HCT116 (cell line): ENCODE results near the gene CAPZB. TPM values are rescaled to one million over a fixed set of nuclear protein-coding genes. Genes with fewer than 3 reads are reported as not detected.

Experiments used
- ATAC-seq: fragments of 200-7000 bp; cut with Tn5 transposase; 2 replicates; pipeline ENCODE4 v1.9.1; 2020; ENCODE audit warnings: mild to moderate bottlenecking, moderate library complexity
- BruUV-seq: library from RNA; stranded (reverse); fragments of 400-500 nt; replicated peaks from 2 replicates; lab custom pipeline; 2021; lab: Mats Ljungman, UMichigan
- CTCF ChIA-PET: fragments of 300-600 bp; sonication (Branson Sonifier 250); formaldehyde crosslinking; loops from one replicate; lab custom pipeline; 2021; ENCODE audit warnings: antibody characterized with exemption; lab: Charles Lee
- POLR2A ChIA-PET: fragments of 300-600, 350-600 bp; sonication (Branson Sonifier 250); formaldehyde crosslinking; loops from one replicate; lab custom pipeline; 2021; ENCODE audit warnings: antibody characterized with exemption; lab: Charles Lee
- RAD21 ChIA-PET, 2 experiments: fragments of 300-600 bp; sonication (Branson Sonifier 250); formaldehyde crosslinking; loops; one replicate each; lab custom pipeline; 2023; ENCODE audit warnings: low total read pairs in 2 of 2; ENCODE audit not compliant: uncharacterized antibody in 2 of 2, unreplicated experiment in 2 of 2, low non-redundant PET in 1 of 2; lab: Charles Lee
- DNase-seq: peaks from one replicate; pipeline ENCODE4 v3.0.0-alpha.2; 2010; ENCODE audit warnings: low read depth, low spot score
- H2AFZ ChIP-seq: fragments of 200-600 bp; shearing (Covaris generic), sonication (generic); 2 replicates; pipeline ENCODE4 v1.6.1; 2017; ENCODE audit warnings: low read depth, mixed run types, mixed read lengths, antibody characterized with exemption, low read length; ENCODE audit not compliant: poor library complexity, severe bottlenecking
- H3K27ac ChIP-seq: 2 replicates; pipeline ENCODE4 v1.5.1; 2012; ENCODE audit warnings: low read depth, low read length
- H3K27me3 ChIP-seq: fragments of 200-600 bp; sonication (generic); 2 replicates; pipeline ENCODE4 v1.6.1; 2016; ENCODE audit warnings: mixed run types, low read length, mixed read lengths; ENCODE audit not compliant: insufficient read depth
- H3K36me3 ChIP-seq, 2 experiments: fragments of 200-500 bp in 1 of 2; fragments of 200-600 bp in 1 of 2; sonication (Bioruptor generic) in 1 of 2; sonication (generic) in 1 of 2; 2 replicates each; pipeline versions ENCODE4 v1.5.1 to v1.6.1; 2014 to 2016; ENCODE audit warnings: low read length in 2 of 2, inconsistent platforms in 1 of 2, mixed read lengths in 1 of 2, mixed run types in 1 of 2; ENCODE audit not compliant: insufficient read depth in 2 of 2, control insufficient read depth in 1 of 2
- H3K4me1 ChIP-seq, 2 experiments: fragments of 200-600 bp in 1 of 2; sonication (generic) in 1 of 2; 2 replicates each; pipeline versions ENCODE4 v1.5.1 to v1.6.1; 2012 to 2017; ENCODE audit warnings: low read length in 2 of 2, inconsistent platforms in 1 of 2, mild to moderate bottlenecking in 1 of 2, mixed read lengths in 1 of 2, mixed run types in 1 of 2, moderate library complexity in 1 of 2; ENCODE audit not compliant: insufficient read depth in 2 of 2, control insufficient read depth in 1 of 2
- H3K4me2 ChIP-seq: fragments of 200-600 bp; sonication (generic); 2 replicates; pipeline ENCODE4 v1.6.1; 2017; ENCODE audit warnings: mixed run types, low read length, mixed read lengths
- H3K4me3 ChIP-seq, 2 experiments: fragments of 200-600 bp in 1 of 2; sonication (generic) in 1 of 2; replicated peaks in 1 of 2; 2 replicates each; pipeline ENCODE4 v1.5.1; 2011 to 2016; ENCODE audit warnings: low read length in 2 of 2, control low read depth in 1 of 2, low read depth in 1 of 2, mild to moderate bottlenecking in 1 of 2, mixed read lengths in 1 of 2, mixed run types in 1 of 2
- H3K79me2 ChIP-seq: fragments of 200-600 bp; sonication (generic); 2 replicates; pipeline ENCODE4 v1.6.1; 2017; ENCODE audit warnings: mild to moderate bottlenecking, mixed run types, low read length, moderate library complexity, mixed read lengths; ENCODE audit not compliant: insufficient read depth
- H3K9ac ChIP-seq: fragments of 200-600 bp; sonication (generic); 2 replicates; pipeline ENCODE4 v1.6.1; 2016; ENCODE audit warnings: low read length, mixed read lengths
- H3K9me2 ChIP-seq: fragments of 200-600 bp; sonication (generic), shearing (Covaris generic); 2 replicates; pipeline ENCODE4 v1.6.1; 2017; ENCODE audit warnings: mixed run types, mild to moderate bottlenecking, moderate library complexity; ENCODE audit not compliant: insufficient read depth
- H3K9me3 ChIP-seq, 2 experiments: fragments of 200-500 bp in 1 of 2; fragments of 200-600 bp in 1 of 2; sonication (Bioruptor generic) in 1 of 2; sonication (generic) in 1 of 2; 2 replicates each; pipeline ENCODE4 v1.6.1; 2014 to 2017; ENCODE audit warnings: low read length in 2 of 2, mixed read lengths in 2 of 2, inconsistent platforms in 1 of 2, low read depth in 1 of 2, mild to moderate bottlenecking in 1 of 2, mixed run types in 1 of 2, moderate library complexity in 1 of 2; ENCODE audit not compliant: control insufficient read depth in 1 of 2, insufficient read depth in 1 of 2
- H4K20me1 ChIP-seq: fragments of 200-600 bp; sonication (generic), shearing (Covaris generic); 2 replicates; pipeline ENCODE4 v1.6.1; 2017; ENCODE audit warnings: mixed run types, mild to moderate bottlenecking, moderate library complexity; ENCODE audit not compliant: insufficient read depth
- CBX3 ChIP-seq: IDR thresholded peaks from 2 replicates; pipeline ENCODE4 v1.6.1; 2012; ENCODE audit warnings: low read depth
- CEBPB ChIP-seq: IDR thresholded peaks from 2 replicates; pipeline ENCODE4 v1.6.1; 2012; ENCODE audit warnings: low read depth
- EGR1 ChIP-seq: IDR thresholded peaks from 2 replicates; pipeline ENCODE4 v1.6.1; 2012; ENCODE audit warnings: low read depth
- ELF1 ChIP-seq: IDR thresholded peaks from 2 replicates; pipeline ENCODE4 v1.6.1; 2012; ENCODE audit warnings: low read depth, borderline replicate concordance
- EZH2 ChIP-seq: fragments of 200-600 bp; sonication (generic); IDR thresholded peaks from 2 replicates; pipeline ENCODE4 v1.6.1; 2017; ENCODE audit warnings: antibody characterized with exemption, mixed run types
- FOSL1 ChIP-seq: IDR thresholded peaks from 2 replicates; pipeline ENCODE4 v1.6.1; 2012; ENCODE audit warnings: low read depth
- JUND ChIP-seq: IDR thresholded peaks from 2 replicates; pipeline ENCODE4 v1.6.1; 2012
- POLR2A ChIP-seq: IDR thresholded peaks from 2 replicates; pipeline ENCODE4 v1.7.0; 2011; ENCODE audit warnings: borderline replicate concordance; ENCODE audit not compliant: insufficient read depth, insufficient read length; ENCODE audit errors: extremely low read depth
- POLR2AphosphoS5 ChIP-seq: IDR thresholded peaks from 2 replicates; pipeline ENCODE4 v1.6.1; 2011; ENCODE audit warnings: mild to moderate bottlenecking, low read depth, low read length, moderate library complexity
- RAD21 ChIP-seq: IDR thresholded peaks from 2 replicates; pipeline ENCODE4 v1.6.1; 2012; ENCODE audit warnings: low read depth, mild to moderate bottlenecking
- SIN3A ChIP-seq: IDR thresholded peaks from 2 replicates; pipeline ENCODE4 v1.6.1; 2012; ENCODE audit warnings: low read depth
- SRF ChIP-seq: IDR thresholded peaks from 2 replicates; pipeline ENCODE4 v1.6.1; 2012; ENCODE audit warnings: low read depth
- TCF7L2 ChIP-seq: IDR thresholded peaks from 2 replicates; pipeline ENCODE4 v1.7.0; 2011; ENCODE audit warnings: borderline replicate concordance, inconsistent platforms; ENCODE audit not compliant: insufficient read depth, insufficient read length; ENCODE audit errors: extremely low read depth
- YY1 ChIP-seq: IDR thresholded peaks from 2 replicates; pipeline ENCODE4 v1.6.1; 2011; ENCODE audit warnings: low read length, low read depth, moderate library complexity, mild to moderate bottlenecking; ENCODE audit not compliant: insufficient replicate concordance; ENCODE audit errors: extremely low read depth
- ZFX ChIP-seq: fragments of 450-650 bp; IDR thresholded peaks from 2 replicates; pipeline ENCODE4 v1.6.1; 2017
- ZNF274 ChIP-seq: fragments of 200-500 bp; sonication (Bioruptor generic); IDR thresholded peaks from 2 replicates; pipeline ENCODE4 v1.6.1; 2014; ENCODE audit warnings: mild to moderate bottlenecking, low read depth, low read length, inconsistent platforms
- intact Hi-C: fragments of 100-400 bp; cut with micrococcal nuclease; formaldehyde crosslinking; loops from 2 replicates; pipeline ENCODE4 v1.10.0; 2022
- total RNA-seq: library from RNA; stranded (reverse); gene quantifications from one replicate; pipeline ENCODE4 v1.2.1, GENCODE V29; 2021; ENCODE audit not compliant: unreplicated experiment
- TF ChIP-seq, protein P1 (sequence below): IDR thresholded peaks from 2 replicates; pipeline ENCODE4 v1.6.1; 2012
- TF ChIP-seq, protein P2 (sequence below): IDR thresholded peaks from 2 replicates; pipeline ENCODE4 v1.6.1; 2011; ENCODE audit warnings: mild to moderate bottlenecking, low read length, moderate library complexity; ENCODE audit not compliant: insufficient replicate concordance; ENCODE audit errors: extremely low read depth
- TF ChIP-seq, protein P3 (sequence below), 3 experiments: fragments of 200-600 bp in 1 of 3; sonication (generic) in 1 of 3; IDR thresholded peaks in 2 of 3; conservative IDR thresholded peaks in 1 of 3; 2 replicates each; pipeline ENCODE4 v1.5.1; 2012 to 2017; ENCODE audit warnings: low read depth in 2 of 3, low read length in 2 of 3, antibody characterized with exemption in 1 of 3, borderline replicate concordance in 1 of 3, control low read depth in 1 of 3, mild to moderate bottlenecking in 1 of 3, mixed read lengths in 1 of 3, mixed run types in 1 of 3, moderate library complexity in 1 of 3; ENCODE audit not compliant: insufficient read depth in 1 of 3
- TF ChIP-seq, protein P4 (sequence below): IDR thresholded peaks from 2 replicates; pipeline ENCODE4 v1.6.1; 2012; ENCODE audit warnings: low read depth

CAPZB gene
- total RNA-seq, 1 experiment from 2014 or later: 203 TPM

DNA sequence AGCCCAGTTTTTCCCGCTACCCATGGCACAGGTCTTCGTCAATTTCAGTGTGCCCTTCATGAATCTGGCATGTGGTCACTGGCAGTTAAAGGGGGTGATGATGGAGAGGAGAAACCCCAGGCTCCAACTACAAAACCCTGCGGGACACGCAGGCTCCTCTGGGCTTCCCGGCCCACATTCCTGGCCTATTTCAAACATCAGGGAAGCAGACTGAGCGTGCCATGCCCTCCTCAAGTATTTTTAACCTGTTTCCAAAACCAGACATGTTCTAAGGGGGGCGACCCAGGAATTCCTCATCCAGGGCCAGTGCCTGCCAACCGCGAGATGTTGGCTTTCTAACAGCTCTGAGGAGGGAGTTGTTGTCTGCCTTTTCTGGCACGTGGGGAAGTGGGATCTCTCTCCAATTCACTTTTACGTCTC is 85.1 kb downstream of the CAPZB start:
- no peaks in the 10 kb centered on the region for H3K9me2 ChIP-seq
- no peak overlapping the region for H3K27ac ChIP-seq
- peaks cover 50% of the 10 kb centered on the region for H3K79me2 ChIP-seq
- no peak overlapping the region for H3K9ac ChIP-seq
- no peaks in the 10 kb centered on the region; the same call in 1 of the 2 replicates for H4K20me1 ChIP-seq
- H3K4me2 ChIP-seq: no peak overlapping the region
- TF ChIP-seq FOSL1 (no peak), EZH2 (no peak), SIN3A (no peak), CEBPB (no peak), JUND (no peak), EGR1 (no peak), ZFX (no peak), TCF7L2 (no peak), POLR2A (no peak), YY1 (no peak), RAD21 (no peak), ELF1 (no peak), SRF (no peak), CBX3 (no peak), POLR2AphosphoS5 (no peak), ZNF274 (no peak)
- TF ChIP-seq, protein P1, sequence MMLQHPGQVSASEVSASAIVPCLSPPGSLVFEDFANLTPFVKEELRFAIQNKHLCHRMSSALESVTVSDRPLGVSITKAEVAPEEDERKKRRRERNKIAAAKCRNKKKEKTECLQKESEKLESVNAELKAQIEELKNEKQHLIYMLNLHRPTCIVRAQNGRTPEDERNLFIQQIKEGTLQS: no peak
- TF ChIP-seq, protein P2, sequence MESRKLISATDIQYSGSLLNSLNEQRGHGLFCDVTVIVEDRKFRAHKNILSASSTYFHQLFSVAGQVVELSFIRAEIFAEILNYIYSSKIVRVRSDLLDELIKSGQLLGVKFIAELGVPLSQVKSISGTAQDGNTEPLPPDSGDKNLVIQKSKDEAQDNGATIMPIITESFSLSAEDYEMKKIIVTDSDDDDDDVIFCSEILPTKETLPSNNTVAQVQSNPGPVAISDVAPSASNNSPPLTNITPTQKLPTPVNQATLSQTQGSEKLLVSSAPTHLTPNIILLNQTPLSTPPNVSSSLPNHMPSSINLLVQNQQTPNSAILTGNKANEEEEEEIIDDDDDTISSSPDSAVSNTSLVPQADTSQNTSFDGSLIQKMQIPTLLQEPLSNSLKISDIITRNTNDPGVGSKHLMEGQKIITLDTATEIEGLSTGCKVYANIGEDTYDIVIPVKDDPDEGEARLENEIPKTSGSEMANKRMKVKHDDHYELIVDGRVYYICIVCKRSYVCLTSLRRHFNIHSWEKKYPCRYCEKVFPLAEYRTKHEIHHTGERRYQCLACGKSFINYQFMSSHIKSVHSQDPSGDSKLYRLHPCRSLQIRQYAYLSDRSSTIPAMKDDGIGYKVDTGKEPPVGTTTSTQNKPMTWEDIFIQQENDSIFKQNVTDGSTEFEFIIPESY: no peak
- TF ChIP-seq, protein P3, sequence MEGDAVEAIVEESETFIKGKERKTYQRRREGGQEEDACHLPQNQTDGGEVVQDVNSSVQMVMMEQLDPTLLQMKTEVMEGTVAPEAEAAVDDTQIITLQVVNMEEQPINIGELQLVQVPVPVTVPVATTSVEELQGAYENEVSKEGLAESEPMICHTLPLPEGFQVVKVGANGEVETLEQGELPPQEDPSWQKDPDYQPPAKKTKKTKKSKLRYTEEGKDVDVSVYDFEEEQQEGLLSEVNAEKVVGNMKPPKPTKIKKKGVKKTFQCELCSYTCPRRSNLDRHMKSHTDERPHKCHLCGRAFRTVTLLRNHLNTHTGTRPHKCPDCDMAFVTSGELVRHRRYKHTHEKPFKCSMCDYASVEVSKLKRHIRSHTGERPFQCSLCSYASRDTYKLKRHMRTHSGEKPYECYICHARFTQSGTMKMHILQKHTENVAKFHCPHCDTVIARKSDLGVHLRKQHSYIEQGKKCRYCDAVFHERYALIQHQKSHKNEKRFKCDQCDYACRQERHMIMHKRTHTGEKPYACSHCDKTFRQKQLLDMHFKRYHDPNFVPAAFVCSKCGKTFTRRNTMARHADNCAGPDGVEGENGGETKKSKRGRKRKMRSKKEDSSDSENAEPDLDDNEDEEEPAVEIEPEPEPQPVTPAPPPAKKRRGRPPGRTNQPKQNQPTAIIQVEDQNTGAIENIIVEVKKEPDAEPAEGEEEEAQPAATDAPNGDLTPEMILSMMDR (IDR thresholded peaks at IDR 0.05 in 2 of 3, conservative IDR thresholded peaks at IDR 0.05 in 1 of 3; ENCODE audit: borderline replicate concordance in 1 of 3, insufficient read depth in 1 of 3, low read depth in 2 of 3, low read length in 2 of 3): no peak
- TF ChIP-seq, protein P4, sequence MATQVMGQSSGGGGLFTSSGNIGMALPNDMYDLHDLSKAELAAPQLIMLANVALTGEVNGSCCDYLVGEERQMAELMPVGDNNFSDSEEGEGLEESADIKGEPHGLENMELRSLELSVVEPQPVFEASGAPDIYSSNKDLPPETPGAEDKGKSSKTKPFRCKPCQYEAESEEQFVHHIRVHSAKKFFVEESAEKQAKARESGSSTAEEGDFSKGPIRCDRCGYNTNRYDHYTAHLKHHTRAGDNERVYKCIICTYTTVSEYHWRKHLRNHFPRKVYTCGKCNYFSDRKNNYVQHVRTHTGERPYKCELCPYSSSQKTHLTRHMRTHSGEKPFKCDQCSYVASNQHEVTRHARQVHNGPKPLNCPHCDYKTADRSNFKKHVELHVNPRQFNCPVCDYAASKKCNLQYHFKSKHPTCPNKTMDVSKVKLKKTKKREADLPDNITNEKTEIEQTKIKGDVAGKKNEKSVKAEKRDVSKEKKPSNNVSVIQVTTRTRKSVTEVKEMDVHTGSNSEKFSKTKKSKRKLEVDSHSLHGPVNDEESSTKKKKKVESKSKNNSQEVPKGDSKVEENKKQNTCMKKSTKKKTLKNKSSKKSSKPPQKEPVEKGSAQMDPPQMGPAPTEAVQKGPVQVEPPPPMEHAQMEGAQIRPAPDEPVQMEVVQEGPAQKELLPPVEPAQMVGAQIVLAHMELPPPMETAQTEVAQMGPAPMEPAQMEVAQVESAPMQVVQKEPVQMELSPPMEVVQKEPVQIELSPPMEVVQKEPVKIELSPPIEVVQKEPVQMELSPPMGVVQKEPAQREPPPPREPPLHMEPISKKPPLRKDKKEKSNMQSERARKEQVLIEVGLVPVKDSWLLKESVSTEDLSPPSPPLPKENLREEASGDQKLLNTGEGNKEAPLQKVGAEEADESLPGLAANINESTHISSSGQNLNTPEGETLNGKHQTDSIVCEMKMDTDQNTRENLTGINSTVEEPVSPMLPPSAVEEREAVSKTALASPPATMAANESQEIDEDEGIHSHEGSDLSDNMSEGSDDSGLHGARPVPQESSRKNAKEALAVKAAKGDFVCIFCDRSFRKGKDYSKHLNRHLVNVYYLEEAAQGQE: no peak
- no peaks in the 10 kb centered on the region for H3K9me3 ChIP-seq
- no peaks in the 10 kb centered on the region for H3K27me3 ChIP-seq
- ATAC-seq (no peak), DNase-seq (no peak)
- no peak overlapping the region for H2AFZ ChIP-seq
- ChIA-PET RAD21 (no interaction called here), POLR2A (no interaction called here), CTCF (no interaction called here)
- no peaks in the 10 kb centered on the region for H3K36me3 ChIP-seq
- BruUV-seq: no TSS peak
- intact Hi-C loops: no loop called here
- H3K4me1 ChIP-seq: peaks cover 0 to 7% of the 10 kb centered on the region in 2 experiments; a peak in 1 of 4 replicates
- H3K4me3 ChIP-seq: no peak overlapping the region
